Jurkat, Clone E6-1 (cell line): Measurements from ENCODE around the gene NFKBIA.
A peak's percentile ranks its signal among the peaks of the same experiment; 100 is the strongest.

Experiments used
- DNase-seq: peaks from one replicate; pipeline ENCODE4 v3.0.0-alpha.2; 2011; ENCODE audit warnings: low read depth, low spot score
- H3K4me3 ChIP-seq: 2 replicates; pipeline ENCODE4 v1.5.1; 2011; ENCODE audit warnings: mild to moderate bottlenecking, low read length, control low read depth, moderate library complexity

Gene NFKBIA

GRCh38 chr14:35412272-35413056, 7.9 kb upstream of the NFKBIA start:
- no peak for DNase-seq

GRCh38 chr14:35410858-35411257, 6.3 kb upstream of the NFKBIA start:
- no peak for DNase-seq
- no peak overlapping the region for H3K4me3 ChIP-seq

More at GRCh38 chr14:35412272-35413056, 7.9 kb upstream of the NFKBIA start:
- no peak overlapping the region for H3K4me3 ChIP-seq

GRCh38 chr14:35409595-35409994, 5.0 kb upstream of the NFKBIA start:
- no peak for DNase-seq
- H3K4me3 ChIP-seq = no peak overlapping the region

- DNase-seq = no peak
- no peak overlapping the region for H3K4me3 ChIP-seq
Observed at GRCh38 chr14:35408026-35408425, 3.5 kb upstream of the NFKBIA start.

GRCh38 chr14:35407306-35407630, 2.7 kb upstream of the NFKBIA start:
- no peak for DNase-seq
- H3K4me3 ChIP-seq = no peak overlapping the region

GRCh38 chr14:35406506-35407305, 2.2 kb upstream of the NFKBIA start:
- no peak overlapping the region for H3K4me3 ChIP-seq
- DNase-seq = peak; percentile 59

GRCh38 chr14:35406090-35406489, 1.5 kb upstream of the NFKBIA start:
- H3K4me3 ChIP-seq = no peak overlapping the region
- no peak for DNase-seq

GRCh38 chr14:35405304-35405996, 901 bp upstream of the NFKBIA start:
- peak overlapping the region; percentile 83 for H3K4me3 ChIP-seq
- DNase-seq = no peak

GRCh38 chr14:35403603-35404448, 723 bp downstream of the NFKBIA start:
- peak; percentile 62 for DNase-seq
- peak overlapping the region; percentile 83 for H3K4me3 ChIP-seq

- H3K4me3 ChIP-seq = peak overlapping the region; percentile 83
- DNase-seq = no peak
Observed at GRCh38 chr14:35403114-35403602, 1.4 kb downstream of the NFKBIA start.

GRCh38 chr14:35402323-35403113, 2.0 kb downstream of the NFKBIA start:
- H3K4me3 ChIP-seq = no peak overlapping the region
- DNase-seq = no peak

- DNase-seq = no peak
- H3K4me3 ChIP-seq = no peak overlapping the region
Observed at GRCh38 chr14:35401422-35402265, 2.9 kb downstream of the NFKBIA start.

GRCh38 chr14:35400648-35401421, 3.7 kb downstream of the NFKBIA start:
- no peak for DNase-seq

GRCh38 chr14:35399083-35399937, 5.2 kb downstream of the NFKBIA start:
- H3K4me3 ChIP-seq = no peak overlapping the region
- no peak for DNase-seq

More at GRCh38 chr14:35400648-35401421, 3.7 kb downstream of the NFKBIA start:
- H3K4me3 ChIP-seq = no peak overlapping the region

GRCh38 chr14:35398071-35398584, 6.4 kb downstream of the NFKBIA start:
- DNase-seq = no peak
- no peak overlapping the region for H3K4me3 ChIP-seq
